ENCODE results near the gene PRPF31. TPM values are rescaled to one million over a fixed set of nuclear protein-coding genes. Genes with fewer than 3 reads are reported as not detected.
"Not testable (repeated sequence)": the region's sequence is repeated elsewhere in the genome, so short reads cannot be mapped to it uniquely, and the experiment has no call there.

The PRPF31 gene
- total RNA-seq, 1 experiment from 2014 or later, result 109 TPM

DNA sequence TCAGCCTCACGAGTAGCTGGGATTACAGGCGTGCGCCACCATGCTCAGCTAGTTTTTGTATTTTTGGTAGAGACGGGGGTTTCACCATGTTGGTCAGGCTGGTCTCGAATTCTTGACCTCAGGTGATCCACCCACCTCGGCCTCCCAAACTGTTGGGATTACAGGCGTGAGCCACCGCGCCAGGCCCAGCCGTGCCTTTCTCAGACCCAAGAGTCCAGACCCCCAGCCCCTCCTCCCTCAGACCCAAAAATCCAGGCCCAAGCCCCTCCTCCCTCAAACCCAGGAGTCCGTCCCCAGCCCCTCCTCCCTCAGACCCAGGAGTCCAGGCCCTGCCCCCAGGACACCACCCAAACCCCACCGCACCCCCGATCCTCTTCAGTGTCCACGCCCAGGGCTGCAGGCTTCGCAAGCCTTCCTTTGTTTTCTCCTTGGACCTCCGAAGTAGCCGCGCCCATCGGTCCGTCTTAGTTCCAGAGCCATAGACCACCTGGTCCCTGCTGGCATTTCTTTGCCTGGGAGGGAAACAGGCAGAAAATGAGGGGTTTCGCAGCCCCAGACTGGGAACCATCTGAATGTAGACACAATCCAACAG is 53.7 kb downstream of the PRPF31 start:
- intact Hi-C loops (cut with micrococcal nuclease; ENCODE audit: unreplicated experiment), result loop anchor here (2.0 kb wide), 1 partner anchor 62 kb away; no protein-coding TSS in a partner anchor
- BruUV-seq (replicated peaks), result no TSS peak
- CTCF ChIA-PET, result no interaction called here
- H3K36me3 ChIP-seq (ENCODE audit: insufficient read depth, low read length, poor library complexity, severe bottlenecking), result no peaks in the 10 kb centered on the region
- no peak overlapping the region for H3K4me3 ChIP-seq (ENCODE audit: low read depth, low read length, poor library complexity, severe bottlenecking)
- TF ChIP-seq, protein P1, sequence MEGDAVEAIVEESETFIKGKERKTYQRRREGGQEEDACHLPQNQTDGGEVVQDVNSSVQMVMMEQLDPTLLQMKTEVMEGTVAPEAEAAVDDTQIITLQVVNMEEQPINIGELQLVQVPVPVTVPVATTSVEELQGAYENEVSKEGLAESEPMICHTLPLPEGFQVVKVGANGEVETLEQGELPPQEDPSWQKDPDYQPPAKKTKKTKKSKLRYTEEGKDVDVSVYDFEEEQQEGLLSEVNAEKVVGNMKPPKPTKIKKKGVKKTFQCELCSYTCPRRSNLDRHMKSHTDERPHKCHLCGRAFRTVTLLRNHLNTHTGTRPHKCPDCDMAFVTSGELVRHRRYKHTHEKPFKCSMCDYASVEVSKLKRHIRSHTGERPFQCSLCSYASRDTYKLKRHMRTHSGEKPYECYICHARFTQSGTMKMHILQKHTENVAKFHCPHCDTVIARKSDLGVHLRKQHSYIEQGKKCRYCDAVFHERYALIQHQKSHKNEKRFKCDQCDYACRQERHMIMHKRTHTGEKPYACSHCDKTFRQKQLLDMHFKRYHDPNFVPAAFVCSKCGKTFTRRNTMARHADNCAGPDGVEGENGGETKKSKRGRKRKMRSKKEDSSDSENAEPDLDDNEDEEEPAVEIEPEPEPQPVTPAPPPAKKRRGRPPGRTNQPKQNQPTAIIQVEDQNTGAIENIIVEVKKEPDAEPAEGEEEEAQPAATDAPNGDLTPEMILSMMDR (conservative IDR thresholded peaks at IDR 0.05; ENCODE audit: low read depth, low read length), result no peak
- TF ChIP-seq EZH2 (IDR thresholded peaks at IDR 0.05; ENCODE audit: borderline replicate concordance, low read depth, low read length, poor library complexity, severe bottlenecking), result no peak
- no peaks in the 10 kb centered on the region for H3K27me3 ChIP-seq (replicated peaks; ENCODE audit: insufficient read depth, low read depth, low read length, poor library complexity)
- H3K9me3 ChIP-seq (ENCODE audit: low read depth, low read length, poor library complexity, severe bottlenecking), result no peaks in the 10 kb centered on the region
- peaks cover 11% of the 10 kb centered on the region for H3K4me1 ChIP-seq (ENCODE audit: insufficient read depth, low read length, poor library complexity, severe bottlenecking)
- no peak overlapping the region for H3K27ac ChIP-seq (ENCODE audit: low read depth, low read length, poor library complexity, severe bottlenecking)
- DNase-seq (ENCODE audit: low spot score), result no peak
- POLR2A ChIA-PET (ENCODE audit: low non-redundant PET), result no interaction called here

DNA sequence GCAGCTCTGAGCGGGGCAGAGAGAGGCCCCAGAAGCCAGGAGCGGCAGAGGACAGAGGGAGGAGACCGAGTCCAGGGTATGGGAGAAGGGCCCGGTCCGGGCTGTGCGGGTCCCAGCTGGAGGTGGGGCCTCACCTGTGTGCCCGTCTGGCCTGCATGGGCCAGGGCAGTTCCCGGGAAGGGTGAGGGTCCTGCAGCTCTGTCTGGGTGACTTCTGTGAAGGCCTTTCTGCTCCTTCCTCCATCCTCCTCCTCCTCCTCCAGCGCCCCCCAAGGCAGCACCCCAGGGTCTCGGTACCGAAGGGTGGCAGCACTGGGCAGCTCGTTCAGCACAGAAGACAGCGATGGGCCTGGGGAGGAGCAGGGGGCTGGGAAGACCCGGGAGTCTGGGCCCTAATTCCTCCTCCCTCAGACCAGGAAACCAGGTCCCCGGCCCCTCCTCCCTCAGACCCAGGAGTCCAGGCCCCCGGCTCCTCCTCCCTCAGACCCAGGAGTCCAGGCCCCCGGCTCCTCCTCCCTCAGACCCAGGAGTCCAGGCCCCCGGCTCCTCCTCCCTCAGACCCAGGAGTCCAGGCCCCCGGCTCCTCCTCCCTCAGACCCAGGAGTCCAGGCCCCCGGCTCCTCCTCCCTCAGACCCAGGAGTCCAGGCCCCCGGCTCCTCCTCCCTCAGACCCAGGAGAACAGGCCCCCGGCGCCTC is 56.3 kb downstream of the PRPF31 start:
- BruUV-seq (replicated peaks); DNase-seq (ENCODE audit: low spot score); H3K36me3 ChIP-seq (ENCODE audit: insufficient read depth, low read length, poor library complexity, severe bottlenecking); H3K9me3 ChIP-seq (ENCODE audit: low read depth, low read length, poor library complexity, severe bottlenecking); intact Hi-C loops (cut with micrococcal nuclease; ENCODE audit: unreplicated experiment); H3K4me3 ChIP-seq (ENCODE audit: low read depth, low read length, poor library complexity, severe bottlenecking); H3K27me3 ChIP-seq (replicated peaks; ENCODE audit: insufficient read depth, low read depth, low read length, poor library complexity); POLR2A ChIA-PET (ENCODE audit: low non-redundant PET); H3K4me1 ChIP-seq (ENCODE audit: insufficient read depth, low read length, poor library complexity, severe bottlenecking); H3K27ac ChIP-seq (ENCODE audit: low read depth, low read length, poor library complexity, severe bottlenecking): not testable (repeated sequence)
- CTCF ChIA-PET, result interaction anchor here (0.6 kb wide), 1 partner anchor 363 kb away, joined by 12 read pairs; no protein-coding TSS in a partner anchor

DNA sequence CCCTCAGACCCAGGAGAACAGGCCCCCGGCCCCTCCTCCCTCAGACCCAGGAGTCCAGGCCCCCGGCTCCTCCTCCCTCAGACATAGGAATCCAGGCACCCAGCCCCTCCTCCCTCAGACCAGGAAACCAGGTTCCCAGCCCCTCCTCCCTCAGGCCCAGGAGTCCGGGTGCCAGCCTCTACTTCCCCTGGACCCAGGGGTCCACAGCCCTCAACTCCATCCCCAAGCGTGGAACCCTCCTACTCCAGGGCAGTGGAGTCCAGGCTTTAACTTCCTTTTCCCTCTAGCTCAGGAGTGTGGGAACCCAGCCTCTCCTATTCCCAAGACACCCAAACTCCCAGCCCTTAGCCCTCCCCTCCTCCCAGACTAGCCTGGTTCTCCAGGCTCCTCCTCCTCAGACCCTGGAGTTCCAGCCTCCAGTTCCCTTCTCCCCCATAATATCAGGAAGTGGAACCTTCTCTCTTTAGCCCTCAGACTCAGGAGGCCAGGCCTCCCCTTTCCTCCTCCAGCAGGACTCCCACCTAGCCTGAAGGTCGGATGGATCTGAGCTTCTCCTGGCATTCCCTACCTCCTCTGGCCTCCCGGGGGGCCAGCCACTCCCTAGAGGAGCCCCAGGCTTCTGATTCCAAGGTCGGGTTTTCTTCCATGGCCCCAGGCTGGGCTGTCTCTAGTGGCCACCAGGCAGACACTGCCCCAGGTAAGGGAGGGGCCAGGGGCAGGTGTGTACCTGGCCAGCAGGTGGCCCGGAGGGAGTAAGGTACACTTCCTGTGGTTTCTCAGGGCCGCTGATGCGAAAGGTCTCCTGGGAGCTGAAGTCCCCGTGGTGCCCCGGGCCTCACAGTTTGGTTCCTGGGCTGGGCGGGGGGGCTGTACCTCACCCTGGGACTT is 57.2 kb downstream of the PRPF31 start, which contains the start of gene TMC4:
Gene TMC4 (minus strand): TSS at position 690 of the 888 bp plus-strand sequence. CDS start 43 bp downstream, at position 647.
- H3K9me3 ChIP-seq (ENCODE audit: low read depth, low read length, poor library complexity, severe bottlenecking), result no peaks in the 10 kb centered on the region
- H3K36me3 ChIP-seq (ENCODE audit: insufficient read depth, low read length, poor library complexity, severe bottlenecking), result no peaks in the 10 kb centered on the region
- no peaks in the 10 kb centered on the region for H3K27me3 ChIP-seq (replicated peaks; ENCODE audit: insufficient read depth, low read depth, low read length, poor library complexity)
- POLR2A ChIA-PET (ENCODE audit: low non-redundant PET), result no interaction called here
- H3K4me1 ChIP-seq (ENCODE audit: insufficient read depth, low read length, poor library complexity, severe bottlenecking), result peaks cover 8% of the 10 kb centered on the region
- DNase-seq (ENCODE audit: low spot score), result peak; percentile 63
- CTCF ChIA-PET, result interaction anchor here (0.7 kb wide), 1 partner anchor 201 kb away, joined by 3 read pairs; no protein-coding TSS in a partner anchor
- intact Hi-C loops (cut with micrococcal nuclease; ENCODE audit: unreplicated experiment), result no loop called here
- BruUV-seq (replicated peaks), result no TSS peak
- TF ChIP-seq EZH2 (IDR thresholded peaks at IDR 0.05; ENCODE audit: borderline replicate concordance, low read depth, low read length, poor library complexity, severe bottlenecking), result no peak
- TF ChIP-seq, protein P1 (conservative IDR thresholded peaks at IDR 0.05; ENCODE audit: low read depth, low read length), result no peak
- no peak within 1 kb of the TSS for H3K27ac ChIP-seq (ENCODE audit: low read depth, low read length, poor library complexity, severe bottlenecking)
- no peak within 1 kb of the TSS for H3K4me3 ChIP-seq (ENCODE audit: low read depth, low read length, poor library complexity, severe bottlenecking)

Measured in A673 (cell line).